ENCODE data around the gene NBPF6.
"Not testable (repeated sequence)": the region's sequence is repeated elsewhere in the genome, so short reads cannot be mapped to it uniquely, and the experiment has no call there.

The NBPF6 gene

GRCh38 chr1:108450043-108450442 is at the start of gene NBPF6:
Gene NBPF6 (plus strand): TSS chr1:108450343. CDS start chr1:108450602, 259 bp downstream.
- DNase-seq (ENCODE audit: low read depth in 2 of 2), result not testable (repeated sequence)

GRCh38 chr1:108411098-108411833 is 38.9 kb upstream of the NBPF6 start:
- DNase-seq (ENCODE audit: low read depth in 2 of 2), result not testable (repeated sequence)

GRCh38 chr1:108420129-108420528 is 30.0 kb upstream of the NBPF6 start:
- DNase-seq (ENCODE audit: low read depth in 2 of 2), result not testable (repeated sequence)

GRCh38 chr1:108421061-108421916 is 28.9 kb upstream of the NBPF6 start:
- not testable (repeated sequence) for DNase-seq (ENCODE audit: low read depth in 2 of 2)

GRCh38 chr1:108426877-108427276 is 23.3 kb upstream of the NBPF6 start:
- DNase-seq (ENCODE audit: low read depth in 2 of 2), result not testable (repeated sequence)

- DNase-seq (ENCODE audit: low read depth in 2 of 2), result not testable (repeated sequence)
Observed at GRCh38 chr1:108432002-108432401, 18.1 kb upstream of the NBPF6 start.

GRCh38 chr1:108433404-108433803 is 16.7 kb upstream of the NBPF6 start:
- DNase-seq (ENCODE audit: low read depth in 2 of 2), result not testable (repeated sequence)

GRCh38 chr1:108438536-108438935 is 11.6 kb upstream of the NBPF6 start:
- not testable (repeated sequence) for DNase-seq (ENCODE audit: low read depth in 2 of 2)

GRCh38 chr1:108454521-108454920 is 4.4 kb downstream of the NBPF6 start:
- not testable (repeated sequence) for DNase-seq (ENCODE audit: low read depth in 2 of 2)

GRCh38 chr1:108458661-108459060 is 8.5 kb downstream of the NBPF6 start:
- not testable (repeated sequence) for DNase-seq (ENCODE audit: low read depth in 2 of 2)

GRCh38 chr1:108461758-108462157 is 11.6 kb downstream of the NBPF6 start:
- DNase-seq (ENCODE audit: low read depth in 2 of 2), result not testable (repeated sequence)

- DNase-seq (ENCODE audit: low read depth in 2 of 2), result not testable (repeated sequence)
Observed at GRCh38 chr1:108463962-108464361, 13.8 kb downstream of the NBPF6 start.

GRCh38 chr1:108466166-108466565 is 16.0 kb downstream of the NBPF6 start:
- not testable (repeated sequence) for DNase-seq (ENCODE audit: low read depth in 2 of 2)

GRCh38 chr1:108467155-108467554 is 17.0 kb downstream of the NBPF6 start:
- DNase-seq (ENCODE audit: low read depth in 2 of 2), result not testable (repeated sequence)

- not testable (repeated sequence) for DNase-seq (ENCODE audit: low read depth in 2 of 2)
Observed at GRCh38 chr1:108470750-108471149, 20.6 kb downstream of the NBPF6 start.

GRCh38 chr1:108474516-108474915 is 24.4 kb downstream of the NBPF6 start:
- not testable (repeated sequence) for DNase-seq (ENCODE audit: low read depth in 2 of 2)

GRCh38 chr1:108478429-108479015 is 28.4 kb downstream of the NBPF6 start:
- no peak for DNase-seq (ENCODE audit: low read depth in 2 of 2)

GRCh38 chr1:108482708-108483107 is 32.6 kb downstream of the NBPF6 start:
- no peak for DNase-seq (ENCODE audit: low read depth in 2 of 2)

- DNase-seq (ENCODE audit: low read depth in 2 of 2), result not testable (repeated sequence)
Observed at GRCh38 chr1:108485990-108486389, 35.8 kb downstream of the NBPF6 start.

GRCh38 chr1:108486707-108487106 is 36.6 kb downstream of the NBPF6 start:
- DNase-seq (ENCODE audit: low read depth in 2 of 2), result not testable (repeated sequence)

- not testable (repeated sequence) for DNase-seq (ENCODE audit: low read depth in 2 of 2)
Observed at GRCh38 chr1:108495008-108495407, 44.9 kb downstream of the NBPF6 start.

- DNase-seq (ENCODE audit: low read depth in 2 of 2), result not testable (repeated sequence)
Observed at GRCh38 chr1:108496856-108497255, 46.7 kb downstream of the NBPF6 start.

All from activated CD4-positive, alpha-beta T cell treated with anti-CD3 and anti-CD28 coated beads for 24 hours (primary cell).